Measurements from ENCODE around the gene KRT74. TPM values are rescaled to one million over a fixed set of nuclear protein-coding genes. Genes with fewer than 3 reads are reported as not detected.

Gene KRT74
- total and polyA plus RNA-seq, 2 of the 13 experiments (the other 11 are each of a cell fraction or from before 2014, with no cell fraction given) = not detected

GRCh38 chr12:52606581-52607218 lies 33.1 kb upstream of the KRT74 start (continued):
- TF ChIP-seq RXRB (CRISPR knock-in tag; IDR thresholded peaks at IDR 0.05; ENCODE audit: borderline replicate concordance) = no peak

GRCh38 chr12:52606096-52606495 lies 32.5 kb upstream of the KRT74 start:
- in situ Hi-C loops (cut with HindIII; ENCODE audit: extremely low pct_ligation_motif_present, low pct_unique_long_range_greater_than_20kb) = no loop called here
- FAIRE-seq = no peak
- no peaks in the 10 kb centered on the region for H4K20me1 ChIP-seq (ENCODE audit: insufficient read depth, low read length)
- H3K9me3 ChIP-seq (ENCODE audit: low read length) = no peaks in the 10 kb centered on the region
- intact Hi-C loops (cut with micrococcal nuclease; ENCODE audit: unreplicated experiment) = no loop called here
- H3K4me2 ChIP-seq (ENCODE audit: low read depth, low read length) = no peak overlapping the region
- H2AFZ ChIP-seq (ENCODE audit: low read length) = no peak overlapping the region
- peaks cover 3 to 23% of the 10 kb centered on the region in 2 experiments; a peak in 3 of 5 replicates for H3K27me3 ChIP-seq (ENCODE audit: control insufficient read depth in 1 of 2, insufficient read depth in 2 of 2, low read length in 2 of 2)
- H3K36me3 ChIP-seq (replicated peaks in 1 of 2; ENCODE audit: control insufficient read depth in 1 of 2, insufficient read depth in 2 of 2, low read length in 2 of 2) = no peaks in the 10 kb centered on the region
- H3K27ac ChIP-seq (ENCODE audit: extremely low read length, insufficient read depth, low read length) = no peak overlapping the region
- no peaks in the 10 kb centered on the region for H3K4me1 ChIP-seq (ENCODE audit: insufficient read depth, low read length)
- 5% methylated on average over 3 of the region's 3 CpGs for WGBS (ENCODE audit: low lambda C conversion rate)
- no peak for DNase-seq (ENCODE audit: low spot score)
- ATAC-seq = no peak
- H3K4me3 ChIP-seq (replicated peaks in 1 of 3; ENCODE audit: insufficient read depth in 1 of 3, low read depth in 2 of 3, low read length in 3 of 3) = no peak overlapping the region
- POLR2A ChIA-PET = no interaction called here
- CTCF ChIA-PET (ENCODE audit: low intra/inter-chr PET ratio, low total read pairs) = no interaction called here
- no peaks in the 10 kb centered on the region for H3K79me2 ChIP-seq (ENCODE audit: insufficient read depth, low read length)
- H3K9ac ChIP-seq (ENCODE audit: insufficient read depth, low read depth, low read length) = no peak overlapping the region
- no TSS peak for BruUV-seq (replicated peaks)
- TF ChIP-seq IKZF4 (CRISPR knock-in tag; IDR thresholded peaks at IDR 0.05; ENCODE audit: borderline replicate concordance, low read depth, not compliant biosample characterization) (no peak), ZNF136 (CRISPR knock-in tag; IDR thresholded peaks at IDR 0.05; ENCODE audit: low read depth) (no peak), TAF15 (IDR thresholded peaks at IDR 0.05; ENCODE audit: low read depth, low read length, poor library complexity, severe bottlenecking) (no peak), ZSCAN22 (CRISPR knock-in tag; IDR thresholded peaks at IDR 0.05) (no peak), HNRNPLL (IDR thresholded peaks at IDR 0.05; ENCODE audit: low read depth, low read length, poor library complexity, severe bottlenecking) (no peak), PAWR (CRISPR knock-in tag; IDR thresholded peaks at IDR 0.05; ENCODE audit: borderline replicate concordance) (no peak), ZNF766 (CRISPR knock-in tag; IDR thresholded peaks at IDR 0.05; ENCODE audit: borderline replicate concordance) (no peak), GATAD1 (CRISPR knock-in tag; IDR thresholded peaks at IDR 0.05) (no peak), ZNF713 (CRISPR knock-in tag; IDR thresholded peaks at IDR 0.05) (no peak), ZNF24 (IDR thresholded peaks at IDR 0.05) (no peak)
- TF ChIP-seq, protein P1, sequence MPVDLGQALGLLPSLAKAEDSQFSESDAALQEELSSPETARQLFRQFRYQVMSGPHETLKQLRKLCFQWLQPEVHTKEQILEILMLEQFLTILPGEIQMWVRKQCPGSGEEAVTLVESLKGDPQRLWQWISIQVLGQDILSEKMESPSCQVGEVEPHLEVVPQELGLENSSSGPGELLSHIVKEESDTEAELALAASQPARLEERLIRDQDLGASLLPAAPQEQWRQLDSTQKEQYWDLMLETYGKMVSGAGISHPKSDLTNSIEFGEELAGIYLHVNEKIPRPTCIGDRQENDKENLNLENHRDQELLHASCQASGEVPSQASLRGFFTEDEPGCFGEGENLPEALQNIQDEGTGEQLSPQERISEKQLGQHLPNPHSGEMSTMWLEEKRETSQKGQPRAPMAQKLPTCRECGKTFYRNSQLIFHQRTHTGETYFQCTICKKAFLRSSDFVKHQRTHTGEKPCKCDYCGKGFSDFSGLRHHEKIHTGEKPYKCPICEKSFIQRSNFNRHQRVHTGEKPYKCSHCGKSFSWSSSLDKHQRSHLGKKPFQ (CRISPR knock-in tag; IDR thresholded peaks at IDR 0.05; ENCODE audit: insufficient replicate concordance) = no peak
- TF ChIP-seq, protein P2, sequence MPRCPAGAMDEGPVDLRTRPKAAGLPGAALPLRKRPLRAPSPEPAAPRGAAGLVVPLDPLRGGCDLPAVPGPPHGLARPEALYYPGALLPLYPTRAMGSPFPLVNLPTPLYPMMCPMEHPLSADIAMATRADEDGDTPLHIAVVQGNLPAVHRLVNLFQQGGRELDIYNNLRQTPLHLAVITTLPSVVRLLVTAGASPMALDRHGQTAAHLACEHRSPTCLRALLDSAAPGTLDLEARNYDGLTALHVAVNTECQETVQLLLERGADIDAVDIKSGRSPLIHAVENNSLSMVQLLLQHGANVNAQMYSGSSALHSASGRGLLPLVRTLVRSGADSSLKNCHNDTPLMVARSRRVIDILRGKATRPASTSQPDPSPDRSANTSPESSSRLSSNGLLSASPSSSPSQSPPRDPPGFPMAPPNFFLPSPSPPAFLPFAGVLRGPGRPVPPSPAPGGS (CRISPR knock-in tag; IDR thresholded peaks at IDR 0.05) = no peak
- TF ChIP-seq, protein P3, sequence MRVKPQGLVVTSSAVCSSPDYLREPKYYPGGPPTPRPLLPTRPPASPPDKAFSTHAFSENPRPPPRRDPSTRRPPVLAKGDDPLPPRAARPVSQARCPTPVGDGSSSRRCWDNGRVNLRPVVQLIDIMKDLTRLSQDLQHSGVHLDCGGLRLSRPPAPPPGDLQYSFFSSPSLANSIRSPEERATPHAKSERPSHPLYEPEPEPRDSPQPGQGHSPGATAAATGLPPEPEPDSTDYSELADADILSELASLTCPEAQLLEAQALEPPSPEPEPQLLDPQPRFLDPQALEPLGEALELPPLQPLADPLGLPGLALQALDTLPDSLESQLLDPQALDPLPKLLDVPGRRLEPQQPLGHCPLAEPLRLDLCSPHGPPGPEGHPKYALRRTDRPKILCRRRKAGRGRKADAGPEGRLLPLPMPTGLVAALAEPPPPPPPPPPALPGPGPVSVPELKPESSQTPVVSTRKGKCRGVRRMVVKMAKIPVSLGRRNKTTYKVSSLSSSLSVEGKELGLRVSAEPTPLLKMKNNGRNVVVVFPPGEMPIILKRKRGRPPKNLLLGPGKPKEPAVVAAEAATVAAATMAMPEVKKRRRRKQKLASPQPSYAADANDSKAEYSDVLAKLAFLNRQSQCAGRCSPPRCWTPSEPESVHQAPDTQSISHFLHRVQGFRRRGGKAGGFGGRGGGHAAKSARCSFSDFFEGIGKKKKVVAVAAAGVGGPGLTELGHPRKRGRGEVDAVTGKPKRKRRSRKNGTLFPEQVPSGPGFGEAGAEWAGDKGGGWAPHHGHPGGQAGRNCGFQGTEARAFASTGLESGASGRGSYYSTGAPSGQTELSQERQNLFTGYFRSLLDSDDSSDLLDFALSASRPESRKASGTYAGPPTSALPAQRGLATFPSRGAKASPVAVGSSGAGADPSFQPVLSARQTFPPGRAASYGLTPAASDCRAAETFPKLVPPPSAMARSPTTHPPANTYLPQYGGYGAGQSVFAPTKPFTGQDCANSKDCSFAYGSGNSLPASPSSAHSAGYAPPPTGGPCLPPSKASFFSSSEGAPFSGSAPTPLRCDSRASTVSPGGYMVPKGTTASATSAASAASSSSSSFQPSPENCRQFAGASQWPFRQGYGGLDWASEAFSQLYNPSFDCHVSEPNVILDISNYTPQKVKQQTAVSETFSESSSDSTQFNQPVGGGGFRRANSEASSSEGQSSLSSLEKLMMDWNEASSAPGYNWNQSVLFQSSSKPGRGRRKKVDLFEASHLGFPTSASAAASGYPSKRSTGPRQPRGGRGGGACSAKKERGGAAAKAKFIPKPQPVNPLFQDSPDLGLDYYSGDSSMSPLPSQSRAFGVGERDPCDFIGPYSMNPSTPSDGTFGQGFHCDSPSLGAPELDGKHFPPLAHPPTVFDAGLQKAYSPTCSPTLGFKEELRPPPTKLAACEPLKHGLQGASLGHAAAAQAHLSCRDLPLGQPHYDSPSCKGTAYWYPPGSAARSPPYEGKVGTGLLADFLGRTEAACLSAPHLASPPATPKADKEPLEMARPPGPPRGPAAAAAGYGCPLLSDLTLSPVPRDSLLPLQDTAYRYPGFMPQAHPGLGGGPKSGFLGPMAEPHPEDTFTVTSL (CRISPR knock-in tag; IDR thresholded peaks at IDR 0.05; ENCODE audit: borderline replicate concordance) = no peak

All from HepG2 (cell line).